Rectal smooth muscle tissue (tissue), 1 donor: Measurements from ENCODE around the gene SLC25A3.
A peak's percentile ranks its signal among the peaks of the same experiment; 100 is the strongest.
"Not testable (repeated sequence)": the region's sequence is repeated elsewhere in the genome, so short reads cannot be mapped to it uniquely, and the experiment has no call there.

ENCODE experiments used
- H3K27ac ChIP-seq: one replicate; pipeline ENCODE4 v1.7.0; 2013; ENCODE audit warnings: low read depth, low read length, inconsistent platforms
- H3K27me3 ChIP-seq: one replicate; pipeline ENCODE4 v1.7.0; 2013; ENCODE audit warnings: low read length; ENCODE audit not compliant: control insufficient read depth, insufficient read depth
- H3K36me3 ChIP-seq: one replicate; pipeline ENCODE4 v1.7.0; 2013; ENCODE audit warnings: low read length; ENCODE audit not compliant: control insufficient read depth, insufficient read depth
- H3K4me1 ChIP-seq: one replicate; pipeline ENCODE4 v1.7.0; 2013; ENCODE audit warnings: low read length; ENCODE audit not compliant: control insufficient read depth, insufficient read depth
- H3K4me3 ChIP-seq: one replicate; pipeline ENCODE4 v1.7.0; 2013; ENCODE audit warnings: low read length
- H3K9ac ChIP-seq: one replicate; pipeline ENCODE4 v1.7.0; 2013; ENCODE audit warnings: low read length

Gene SLC25A3

GRCh38 chr12:98601924-98602323 lies 8.4 kb downstream of the SLC25A3 start:
- H3K27ac ChIP-seq, result no peak overlapping the region
- no peaks in the 10 kb centered on the region for H3K4me1 ChIP-seq
- H3K36me3 ChIP-seq, result peaks cover 24% of the 10 kb centered on the region
- no peak overlapping the region for H3K9ac ChIP-seq
- H3K27me3 ChIP-seq, result no peaks in the 10 kb centered on the region
- H3K4me3 ChIP-seq, result no peak overlapping the region

DNA sequence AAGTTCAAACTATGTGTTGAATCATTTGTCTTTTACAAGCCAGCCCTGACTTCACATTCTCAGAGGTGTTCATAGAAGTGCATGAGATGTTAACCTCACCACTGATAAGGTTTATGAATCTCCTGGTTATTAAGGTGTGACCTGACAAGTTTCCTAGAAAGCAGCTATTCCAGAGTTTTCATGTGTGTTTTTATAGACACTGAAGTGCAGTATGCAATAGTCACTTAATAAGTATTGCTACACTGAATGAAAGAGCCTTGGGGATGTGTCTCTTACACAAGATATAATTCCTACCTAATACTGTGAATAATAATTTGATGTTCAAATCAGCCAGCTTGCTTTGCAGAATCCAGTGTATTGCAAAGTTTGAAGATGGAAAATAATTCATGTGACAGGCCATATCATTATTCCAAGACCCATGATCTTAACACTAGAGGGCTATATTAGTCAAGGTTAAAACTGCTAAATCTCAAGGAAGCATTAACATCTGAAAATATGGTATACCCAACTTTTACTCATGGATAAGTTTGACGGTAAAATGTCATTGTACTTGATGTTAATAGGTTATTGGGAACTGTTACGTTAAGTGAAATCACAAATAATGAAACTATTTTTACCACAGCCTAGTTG lies 13.0 kb downstream of the SLC25A3 start:
- no peak overlapping the region for H3K27ac ChIP-seq
- peaks cover 4% of the 10 kb centered on the region for H3K36me3 ChIP-seq
- no peaks in the 10 kb centered on the region for H3K27me3 ChIP-seq

DNA sequence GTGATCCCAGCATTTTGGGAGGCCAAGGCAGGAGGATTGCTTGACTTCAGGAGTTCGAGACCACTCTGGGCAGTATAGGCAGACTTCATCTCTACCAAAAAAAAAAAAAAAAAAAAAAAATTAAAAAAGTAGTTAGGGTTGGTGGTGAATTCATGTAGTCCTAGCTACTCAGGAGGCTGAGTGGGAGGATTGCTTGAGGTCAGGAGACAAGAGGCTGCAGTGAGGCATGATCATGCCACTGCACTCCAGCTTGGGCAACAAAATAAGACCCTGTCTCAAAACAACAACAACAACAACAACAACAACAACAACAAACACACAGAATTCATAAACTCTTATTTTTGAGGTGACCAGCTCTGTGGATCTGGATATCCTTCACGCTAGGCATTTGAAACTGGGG lies 17.1 kb downstream of the SLC25A3 start:
- Histone ChIP-seq H3K4me1 (no peaks in the 10 kb centered on the region), H3K36me3 (no peaks in the 10 kb centered on the region), H3K9ac (no peak overlapping the region), H3K4me3 (no peak overlapping the region), H3K27me3 (no peaks in the 10 kb centered on the region), H3K27ac (no peak overlapping the region)

More for the DNA sequence above, 13.0 kb downstream of the SLC25A3 start:
- Histone ChIP-seq H3K9ac (no peak overlapping the region), H3K4me3 (no peak overlapping the region), H3K4me1 (no peaks in the 10 kb centered on the region)

- Histone ChIP-seq H3K27ac (no peak overlapping the region), H3K27me3 (no peaks in the 10 kb centered on the region), H3K4me3 (no peak overlapping the region), H3K36me3 (no peaks in the 10 kb centered on the region), H3K9ac (no peak overlapping the region), H3K4me1 (no peaks in the 10 kb centered on the region)
These were observed 19.3 kb downstream of the SLC25A3 start for GRCh38 chr12:98612696-98613334.

GRCh38 chr12:98618952-98619351 lies 25.5 kb downstream of the SLC25A3 start:
- H3K27me3 ChIP-seq, result no peaks in the 10 kb centered on the region
- H3K27ac ChIP-seq, result no peak overlapping the region
- H3K36me3 ChIP-seq, result no peaks in the 10 kb centered on the region
- no peak overlapping the region for H3K9ac ChIP-seq
- no peak overlapping the region for H3K4me3 ChIP-seq
- no peaks in the 10 kb centered on the region for H3K4me1 ChIP-seq

DNA sequence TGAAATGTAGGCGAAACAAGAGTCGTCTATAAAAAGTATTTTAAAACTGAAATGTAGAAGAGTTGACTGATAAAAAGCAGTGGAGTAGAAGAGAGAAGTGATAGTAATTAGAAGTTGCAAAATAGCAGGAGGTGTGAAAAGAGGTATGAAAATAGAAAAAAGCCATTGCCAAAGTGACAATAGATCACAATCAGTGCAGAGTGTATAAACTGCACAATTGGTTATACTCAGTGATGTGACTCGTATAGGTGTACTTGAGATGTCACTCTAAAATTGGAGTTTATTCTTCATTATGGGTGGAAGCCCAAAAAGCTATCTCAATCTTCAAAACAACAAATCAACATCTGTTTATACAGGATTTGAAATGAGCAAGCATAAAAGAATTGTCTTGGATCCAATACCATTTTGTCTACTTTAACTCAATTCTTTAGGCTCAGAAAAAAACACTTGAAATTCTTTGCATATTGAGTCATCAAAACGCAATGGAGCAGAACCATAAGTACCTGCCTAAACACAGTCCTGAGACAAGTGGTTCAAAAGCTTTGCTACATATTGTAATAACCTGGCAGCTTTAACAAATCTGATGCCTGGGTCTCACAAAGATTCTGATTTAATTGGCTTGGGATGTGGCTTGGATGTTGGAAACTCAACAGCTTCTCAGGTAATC lies 42.3 kb downstream of the SLC25A3 start:
- Histone ChIP-seq H3K4me3 (no peak overlapping the region), H3K27me3 (no peaks in the 10 kb centered on the region), H3K9ac (no peak overlapping the region), H3K4me1 (no peaks in the 10 kb centered on the region), H3K27ac (no peak overlapping the region), H3K36me3 (no peaks in the 10 kb centered on the region)

DNA sequence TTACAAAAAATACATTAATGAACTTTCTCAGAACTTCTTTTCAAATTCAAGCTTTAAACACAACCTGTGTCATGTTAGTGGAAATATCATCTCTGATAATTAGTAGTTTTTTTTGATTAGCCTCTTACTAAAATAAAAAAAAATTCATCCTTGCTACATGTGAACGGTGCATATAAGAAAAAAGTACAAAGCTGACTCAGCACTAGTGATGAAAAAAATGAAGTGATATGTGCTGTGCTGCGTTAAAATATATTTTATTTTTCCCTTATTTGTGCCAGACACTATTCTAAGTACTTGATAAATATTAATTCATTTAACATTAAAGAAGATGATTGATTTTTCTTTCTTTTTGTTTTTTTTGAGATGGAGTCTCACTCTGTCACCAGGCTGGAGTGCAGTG lies 43.6 kb downstream of the SLC25A3 start:
- no peaks in the 10 kb centered on the region for H3K36me3 ChIP-seq
- no peaks in the 10 kb centered on the region for H3K4me1 ChIP-seq
- no peak overlapping the region for H3K27ac ChIP-seq
- no peaks in the 10 kb centered on the region for H3K27me3 ChIP-seq
- no peak overlapping the region for H3K4me3 ChIP-seq
- no peak overlapping the region for H3K9ac ChIP-seq

DNA sequence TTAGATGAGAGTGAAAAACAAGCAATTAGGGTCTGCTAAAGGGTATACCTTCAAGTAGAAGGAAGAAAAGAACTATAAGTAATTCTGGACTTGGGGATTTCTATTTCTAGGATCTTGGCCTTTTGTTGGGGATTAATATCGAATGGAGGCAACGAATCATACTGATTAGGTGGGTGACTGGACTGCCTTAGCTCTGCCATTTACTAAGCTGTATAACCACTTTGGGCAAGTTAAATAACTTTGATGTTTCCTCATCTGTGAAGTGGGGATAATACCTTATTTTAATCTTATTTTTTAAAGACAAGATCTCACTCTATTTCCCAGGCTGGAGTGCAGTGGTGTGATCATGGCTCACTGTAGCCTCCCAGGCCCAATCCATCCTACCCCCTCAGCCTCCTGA lies 44.5 kb downstream of the SLC25A3 start:
- Histone ChIP-seq H3K9ac (no peak overlapping the region), H3K4me3 (no peak overlapping the region), H3K27me3 (no peaks in the 10 kb centered on the region), H3K27ac (no peak overlapping the region), H3K4me1 (no peaks in the 10 kb centered on the region), H3K36me3 (no peaks in the 10 kb centered on the region)

DNA sequence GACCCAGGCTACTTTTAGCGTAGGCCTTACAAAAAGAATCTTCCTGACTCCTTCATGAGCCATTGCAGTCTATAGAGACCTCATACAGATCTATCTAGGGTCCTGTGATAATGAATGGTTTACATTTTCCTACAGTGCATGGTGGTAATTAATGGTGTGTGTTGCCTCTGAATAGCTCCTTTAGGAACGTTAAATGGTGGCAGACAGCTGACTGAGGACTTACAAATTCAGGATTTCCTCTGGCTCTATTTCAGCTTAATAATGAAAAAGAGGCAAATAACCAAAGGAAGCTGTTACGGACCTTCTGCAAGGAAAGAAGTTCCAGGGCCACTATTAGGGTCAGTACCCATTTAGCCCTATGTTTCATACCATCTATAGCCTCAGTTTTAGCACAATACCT lies 46.0 kb downstream of the SLC25A3 start:
- no peak overlapping the region for H3K27ac ChIP-seq
- no peaks in the 10 kb centered on the region for H3K27me3 ChIP-seq
- H3K4me3 ChIP-seq, result no peak overlapping the region
- no peaks in the 10 kb centered on the region for H3K4me1 ChIP-seq
- no peaks in the 10 kb centered on the region for H3K36me3 ChIP-seq
- H3K9ac ChIP-seq, result no peak overlapping the region

DNA sequence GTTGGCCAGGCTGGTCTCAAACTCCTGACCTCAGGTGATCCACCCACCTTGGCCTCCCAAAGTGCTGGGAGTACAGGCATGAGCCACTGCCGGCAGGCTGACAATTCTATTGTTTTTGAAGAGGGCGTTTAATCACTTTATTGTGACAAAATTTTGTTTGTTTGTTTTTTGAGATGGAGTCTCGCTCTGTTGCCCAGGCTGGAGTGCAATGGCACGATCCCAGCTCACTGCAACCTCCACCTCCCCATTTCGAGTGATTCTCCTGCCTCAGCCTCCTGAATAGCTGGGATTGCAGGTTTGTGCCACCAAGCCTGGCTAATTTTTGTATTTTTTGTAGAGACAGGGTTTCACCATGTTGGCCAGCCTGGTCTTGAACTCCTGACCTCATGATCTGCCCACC lies 49.3 kb downstream of the SLC25A3 start:
- not testable (repeated sequence) for H3K27ac ChIP-seq, H3K4me3 ChIP-seq, H3K36me3 ChIP-seq, H3K27me3 ChIP-seq, H3K4me1 ChIP-seq, H3K9ac ChIP-seq

DNA sequence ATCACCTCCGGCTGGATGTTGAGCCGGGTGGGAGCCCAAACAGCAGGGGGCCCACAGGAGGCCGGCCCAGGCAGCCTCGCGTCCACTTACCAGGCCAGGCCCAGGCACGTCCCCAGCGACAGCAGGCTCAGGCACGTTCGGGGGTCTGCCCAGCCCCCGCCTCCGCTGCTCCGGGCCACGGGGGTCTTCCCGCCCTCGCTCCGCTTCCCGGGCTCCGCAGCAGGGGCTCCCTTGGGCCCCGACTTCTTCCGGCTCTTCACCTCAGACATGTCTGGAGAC lies 50.9 kb downstream of the SLC25A3 start:
- peak overlapping the region; percentile 94 for H3K4me3 ChIP-seq

DNA sequence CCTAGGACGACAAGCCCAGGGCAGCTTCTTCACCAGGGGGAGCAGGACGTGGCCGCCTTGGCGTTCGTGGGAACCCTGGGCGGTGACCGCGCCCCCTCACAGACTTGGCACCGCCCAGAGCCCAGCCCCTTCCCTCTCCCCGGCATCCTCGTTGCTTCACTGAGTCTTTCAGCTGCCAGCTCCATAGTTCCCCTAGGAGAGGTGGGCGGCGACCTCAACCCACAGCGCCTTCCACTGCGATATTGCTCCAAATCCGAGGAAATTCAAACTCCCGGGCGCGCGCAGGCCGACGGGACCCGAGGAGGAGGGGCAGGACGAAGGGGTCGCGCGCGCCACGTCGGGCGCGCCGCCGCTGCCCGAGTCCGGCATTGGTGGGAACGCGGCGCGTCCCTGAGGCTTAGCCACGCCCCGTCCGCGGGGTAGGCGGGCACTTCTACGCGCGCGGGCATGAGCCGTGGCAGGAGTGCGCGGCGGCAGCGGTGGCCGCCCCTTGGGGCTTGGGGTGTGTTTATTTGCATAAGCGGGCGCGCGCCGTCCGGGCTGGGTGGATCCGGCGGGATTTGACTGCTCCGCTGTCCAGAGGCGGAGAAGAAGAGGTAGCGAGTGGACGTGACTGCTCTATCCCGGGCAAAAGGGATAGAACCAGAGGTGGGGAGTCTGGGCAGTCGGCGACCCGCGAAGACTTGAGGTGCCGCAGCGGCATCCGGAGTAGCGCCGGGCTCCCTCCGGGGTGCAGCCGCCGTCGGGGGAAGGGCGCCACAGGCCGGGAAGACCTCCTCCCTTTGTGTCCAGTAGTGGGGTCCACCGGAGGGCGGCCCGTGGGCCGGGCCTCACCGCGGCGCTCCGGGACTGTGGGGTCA lies 51.5 kb downstream of the SLC25A3 start, which contains the start of the genes APAF1 and IKBIP:
Gene APAF1, plus strand, starts transcription at position 579 of the 860 bp plus-strand sequence. CDS start 3,070 bp downstream, outside the sequence.
Gene IKBIP, minus strand, starts transcription at position 77 of the 860 bp plus-strand sequence. CDS start 87 bp downstream, outside the sequence.
- Histone ChIP-seq H3K27ac (peak within 1 kb of the TSS; percentile 77), H3K9ac (peak within 1 kb of the TSS; percentile 87), H3K4me3 (peak within 1 kb of the TSS; percentile 98)

More for the DNA sequence above, 50.9 kb downstream of the SLC25A3 start:
- H3K9ac ChIP-seq, result peak overlapping the region; percentile 68
- H3K27me3 ChIP-seq, result no peaks in the 10 kb centered on the region
- H3K4me1 ChIP-seq, result no peaks in the 10 kb centered on the region
- peaks cover 1% of the 10 kb centered on the region for H3K36me3 ChIP-seq
- peak overlapping the region; percentile 77 for H3K27ac ChIP-seq

More for the DNA sequence above, 51.5 kb downstream of the SLC25A3 start, which contains the start of the genes APAF1 and IKBIP:
- no peaks in the 10 kb centered on the region for H3K27me3 ChIP-seq
- H3K4me1 ChIP-seq, result no peaks in the 10 kb centered on the region
- H3K36me3 ChIP-seq, result peaks cover 3% of the 10 kb centered on the region
